Thyroid gland (tissue), 4 donors: ENCODE measurements around the gene EPM2A.

Experiments
- POLR2A ChIP-seq, 2 donors: fragments of 450-650 bp; IDR thresholded peaks; one replicate each; pipeline ENCODE4 v1.6.1; 2017; ENCODE audit warnings: antibody characterized with exemption in 2 of 2, mild to moderate bottlenecking in 2 of 2, moderate library complexity in 1 of 2
- TF ChIP-seq, protein P1 (sequence below), 6 experiments: fragments of 200-600 bp in 3 of 6; fragments of 450-650 bp in 3 of 6; sonication (generic) in 3 of 6; IDR thresholded peaks; one replicate each; pipeline ENCODE4 v1.5.1; 2016 to 2019; ENCODE audit warnings: antibody characterized with exemption in 6 of 6, mild to moderate bottlenecking in 2 of 6, inconsistent platforms in 1 of 6, moderate library complexity in 1 of 6

DNA sequence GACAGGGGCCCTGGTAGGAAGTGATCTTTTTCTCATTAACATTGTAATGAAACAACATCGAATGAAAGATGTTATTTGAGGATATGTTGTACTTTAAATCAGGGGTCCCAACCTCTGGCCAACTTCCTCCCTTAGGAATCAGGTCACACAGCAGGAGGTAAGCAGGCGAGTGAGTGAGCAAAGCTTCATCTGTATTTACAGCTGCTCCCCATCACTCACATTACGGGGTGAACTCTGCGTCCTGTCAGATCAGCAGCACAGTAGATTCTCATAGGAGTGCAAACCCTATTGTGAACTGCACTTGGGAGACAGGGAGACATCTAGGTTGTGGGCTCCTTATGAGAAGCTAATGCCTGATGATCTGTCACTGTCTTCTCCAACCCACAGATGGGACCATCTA lies 19.9 kb downstream of the EPM2A start:
- TF ChIP-seq, protein P1, sequence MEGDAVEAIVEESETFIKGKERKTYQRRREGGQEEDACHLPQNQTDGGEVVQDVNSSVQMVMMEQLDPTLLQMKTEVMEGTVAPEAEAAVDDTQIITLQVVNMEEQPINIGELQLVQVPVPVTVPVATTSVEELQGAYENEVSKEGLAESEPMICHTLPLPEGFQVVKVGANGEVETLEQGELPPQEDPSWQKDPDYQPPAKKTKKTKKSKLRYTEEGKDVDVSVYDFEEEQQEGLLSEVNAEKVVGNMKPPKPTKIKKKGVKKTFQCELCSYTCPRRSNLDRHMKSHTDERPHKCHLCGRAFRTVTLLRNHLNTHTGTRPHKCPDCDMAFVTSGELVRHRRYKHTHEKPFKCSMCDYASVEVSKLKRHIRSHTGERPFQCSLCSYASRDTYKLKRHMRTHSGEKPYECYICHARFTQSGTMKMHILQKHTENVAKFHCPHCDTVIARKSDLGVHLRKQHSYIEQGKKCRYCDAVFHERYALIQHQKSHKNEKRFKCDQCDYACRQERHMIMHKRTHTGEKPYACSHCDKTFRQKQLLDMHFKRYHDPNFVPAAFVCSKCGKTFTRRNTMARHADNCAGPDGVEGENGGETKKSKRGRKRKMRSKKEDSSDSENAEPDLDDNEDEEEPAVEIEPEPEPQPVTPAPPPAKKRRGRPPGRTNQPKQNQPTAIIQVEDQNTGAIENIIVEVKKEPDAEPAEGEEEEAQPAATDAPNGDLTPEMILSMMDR (IDR thresholded peaks at IDR 0.05), result no peak
- TF ChIP-seq POLR2A (IDR thresholded peaks at IDR 0.05), result no peak
